GM18519 (cell line): Measurements from ENCODE around the gene IGF2R.
"Not testable (repeated sequence)": the region's sequence is repeated elsewhere in the genome, so short reads cannot be mapped to it uniquely, and the experiment has no call there.

Experiments
- ATAC-seq: cut with Tn5 transposase; IDR thresholded peaks from one replicate; pipeline ENCODE4 v1.9.1; 2021; ENCODE audit warnings: mild to moderate bottlenecking, moderate library complexity; ENCODE audit not compliant: unreplicated experiment, low FRiP score

The IGF2R gene

DNA sequence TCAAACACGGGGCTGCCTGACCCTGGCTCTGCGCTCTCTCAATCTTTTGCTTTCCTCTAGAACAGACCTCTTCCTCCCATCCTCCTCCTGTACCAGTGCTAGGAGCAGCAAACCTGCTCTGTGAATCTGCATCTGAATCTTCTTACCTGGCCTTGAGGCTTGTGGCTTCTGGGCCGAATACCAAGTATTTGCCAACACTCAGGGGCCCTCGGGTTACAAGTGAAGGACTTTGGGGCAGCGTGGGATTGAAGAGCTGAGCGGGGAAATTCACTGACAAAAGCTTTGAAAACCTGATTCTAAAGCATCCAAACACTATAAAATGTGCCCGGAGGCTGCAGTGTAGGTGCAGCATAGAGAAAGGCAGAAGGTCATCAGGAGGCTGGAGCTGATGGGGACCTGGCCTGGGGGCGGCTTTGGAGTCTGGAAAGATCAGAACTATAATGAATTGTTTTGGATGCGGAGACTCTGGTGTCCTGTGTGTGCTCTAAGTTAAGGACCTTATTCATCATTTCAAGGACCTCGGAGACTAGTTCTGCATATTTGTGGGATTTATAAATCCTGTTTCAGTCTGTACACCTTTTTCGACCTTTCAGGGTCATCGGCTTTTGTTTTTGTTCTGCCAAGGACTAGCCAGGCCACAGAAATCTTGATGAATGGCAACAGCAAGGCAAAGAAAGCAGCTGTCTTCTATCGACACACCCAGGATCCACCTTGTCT, 16.4 kb upstream of the IGF2R start:
- ATAC-seq = no peak

DNA sequence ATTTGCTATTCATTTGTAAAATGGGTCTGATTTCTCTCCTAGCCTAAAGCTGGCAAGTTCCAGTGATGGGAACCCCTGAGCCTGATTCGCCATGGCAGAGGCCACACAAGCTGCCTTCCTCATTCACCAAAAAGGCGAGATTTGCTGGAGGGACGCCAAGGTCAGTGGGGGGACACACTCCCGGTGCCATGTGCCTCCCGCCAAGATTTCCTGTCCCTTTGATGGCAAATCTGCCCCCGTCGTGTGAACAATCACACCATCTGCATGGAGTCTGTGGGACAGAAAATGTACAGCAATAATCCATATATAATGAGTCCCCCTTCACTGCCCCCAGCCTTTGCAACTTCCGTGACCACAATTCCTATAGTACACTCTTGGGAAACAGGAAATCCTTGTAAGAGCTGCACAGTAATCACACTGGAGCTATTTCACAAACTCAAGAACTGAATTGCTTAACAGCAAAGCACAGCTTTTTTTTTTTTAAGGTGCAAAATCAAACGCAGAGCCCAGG, 15.7 kb upstream of the IGF2R start:
- ATAC-seq = no peak

DNA sequence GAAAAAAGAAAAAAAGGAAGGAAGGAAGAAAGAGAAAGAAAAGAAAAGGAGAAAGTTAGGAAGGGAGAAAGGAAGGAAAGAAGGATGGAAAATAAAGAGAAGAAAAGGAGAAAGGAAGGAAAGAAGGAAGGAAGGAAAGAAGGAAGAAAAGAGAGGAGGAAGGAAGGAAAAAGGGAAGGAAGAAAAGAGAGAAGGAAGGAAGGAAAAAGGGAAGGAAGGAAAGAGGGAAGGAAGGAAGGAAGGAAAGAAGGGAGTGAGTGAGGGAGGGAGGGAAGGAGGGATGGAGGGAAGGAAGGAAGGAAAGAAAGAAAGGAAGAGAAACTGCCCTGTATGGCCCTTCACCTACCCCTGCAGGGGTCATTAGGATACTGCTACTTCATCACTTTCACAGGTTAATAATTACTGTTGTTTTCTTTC, 12.9 kb upstream of the IGF2R start:
- ATAC-seq = no peak

DNA sequence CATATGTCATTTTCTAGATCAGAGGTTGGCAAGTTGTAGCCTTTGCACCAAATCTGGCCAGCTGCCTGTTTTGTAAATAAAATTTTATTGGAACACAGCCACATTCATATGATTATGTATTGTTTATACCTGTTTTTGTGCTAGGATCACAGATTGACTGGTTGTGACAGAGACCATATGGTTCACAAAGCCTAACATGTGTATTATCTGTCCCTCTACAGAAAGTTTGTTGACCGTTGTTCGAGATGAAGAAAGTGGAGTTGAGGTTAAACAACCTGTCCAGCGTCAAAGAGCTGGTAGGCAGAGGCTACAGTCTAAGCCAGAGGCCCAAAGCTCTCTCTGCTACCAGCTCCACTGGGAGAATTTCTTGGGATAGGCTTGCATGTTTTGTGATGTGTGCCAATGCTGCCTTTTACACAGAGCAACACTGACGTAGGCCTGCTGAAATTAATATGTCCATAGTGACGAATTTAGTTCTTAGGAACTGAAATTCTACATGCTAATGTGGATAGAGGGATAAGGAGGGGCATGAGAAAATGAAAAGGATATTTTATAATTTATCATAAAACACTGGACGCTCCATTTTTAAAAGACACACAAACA, 11.7 kb upstream of the IGF2R start:
- no peak for ATAC-seq

DNA sequence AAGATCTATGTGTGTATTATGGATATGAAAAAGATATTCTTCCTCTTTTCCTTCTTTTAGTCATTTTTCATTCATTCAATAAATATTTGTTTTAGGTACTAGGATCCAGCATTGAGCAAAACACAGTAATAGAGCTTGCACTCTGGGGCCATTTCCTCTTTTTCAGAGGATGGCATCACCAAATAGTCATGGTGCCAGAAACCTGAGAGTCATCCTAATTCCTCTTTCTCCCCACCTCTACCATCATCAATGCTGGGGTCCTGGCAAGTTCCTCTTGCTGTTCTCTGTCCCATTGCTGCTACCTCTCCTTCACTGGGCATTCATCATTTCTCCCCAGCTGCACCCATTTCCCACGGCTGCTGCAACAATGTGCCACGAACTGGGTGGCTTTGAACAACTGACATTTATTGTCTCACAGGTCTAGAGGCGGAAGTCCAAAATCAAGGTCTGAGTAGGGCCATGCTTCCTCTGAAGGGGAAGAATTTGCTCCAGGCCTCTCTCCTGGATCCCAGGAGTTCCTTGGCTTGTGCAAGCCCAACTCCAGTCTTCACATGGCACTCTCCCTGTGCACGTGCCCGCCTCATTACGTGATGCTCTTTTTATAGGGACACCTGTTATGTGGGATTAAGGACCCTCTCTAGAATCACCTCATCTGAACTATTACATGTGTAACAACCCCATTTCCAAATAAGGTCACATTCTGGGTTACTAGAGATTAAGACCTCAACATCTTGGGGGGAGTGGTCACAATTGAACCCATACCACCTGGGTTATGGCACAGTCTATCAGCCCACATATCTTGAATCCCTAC, 9.5 kb upstream of the IGF2R start:
- ATAC-seq = no peak

DNA sequence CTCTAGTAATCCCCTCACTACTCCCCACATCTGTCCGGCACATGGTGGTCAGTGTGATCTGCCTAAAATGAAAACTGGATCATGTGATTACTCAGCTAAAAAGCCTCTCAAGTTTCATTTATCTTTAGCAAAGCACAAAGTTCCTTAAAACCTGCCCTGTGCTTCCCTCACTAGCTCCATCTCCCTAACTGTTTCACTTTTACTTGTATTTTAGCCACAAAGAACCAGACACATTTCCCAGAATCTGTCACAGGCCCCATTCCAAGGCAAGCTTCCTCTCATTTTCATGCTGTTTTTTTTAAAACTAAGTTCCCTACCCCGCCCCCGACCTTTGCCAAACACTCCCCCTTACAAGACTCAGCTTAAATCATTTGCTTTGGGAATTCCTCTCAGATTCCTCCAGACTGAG, 8.9 kb upstream of the IGF2R start:
- no peak for ATAC-seq

DNA sequence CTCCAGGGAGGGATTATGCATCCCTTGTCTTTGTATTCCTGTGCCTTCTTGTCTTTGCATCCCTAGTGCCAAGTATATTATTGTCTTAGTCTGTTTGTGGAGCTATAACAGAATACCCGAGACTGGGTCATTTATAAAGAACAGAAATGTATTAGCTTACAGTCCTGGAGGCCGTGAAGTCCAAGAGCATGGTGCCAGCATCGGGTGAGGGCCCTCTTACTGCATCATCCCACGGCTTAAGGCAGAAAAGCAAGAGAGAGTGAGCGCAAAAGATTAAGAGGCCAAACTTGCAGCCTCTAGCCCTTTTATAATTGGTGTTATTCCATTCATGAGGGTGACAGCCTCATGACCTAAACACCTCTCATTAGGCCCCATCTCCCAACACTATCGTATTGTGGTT, 8.4 kb upstream of the IGF2R start:
- ATAC-seq = no peak

DNA sequence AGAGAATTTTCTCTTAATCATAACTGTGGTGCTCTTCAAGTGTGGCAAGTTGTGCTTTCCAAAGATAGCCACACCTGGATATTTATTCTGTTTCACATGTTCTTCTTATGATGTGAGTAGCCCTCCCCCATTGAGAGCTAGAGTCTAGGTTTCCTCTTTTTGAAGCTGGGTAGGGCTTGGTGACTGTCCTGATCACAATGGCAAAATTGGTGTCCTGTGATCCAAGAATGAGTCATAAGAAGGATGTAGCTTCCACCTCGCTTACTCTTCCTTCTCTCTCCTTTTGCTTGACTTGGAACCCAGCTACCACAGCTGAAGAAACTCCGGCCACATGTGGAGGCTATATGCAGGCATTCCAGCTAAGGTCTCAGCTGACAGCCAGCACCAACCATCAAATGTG, 7.4 kb upstream of the IGF2R start:
- ATAC-seq = no peak

DNA sequence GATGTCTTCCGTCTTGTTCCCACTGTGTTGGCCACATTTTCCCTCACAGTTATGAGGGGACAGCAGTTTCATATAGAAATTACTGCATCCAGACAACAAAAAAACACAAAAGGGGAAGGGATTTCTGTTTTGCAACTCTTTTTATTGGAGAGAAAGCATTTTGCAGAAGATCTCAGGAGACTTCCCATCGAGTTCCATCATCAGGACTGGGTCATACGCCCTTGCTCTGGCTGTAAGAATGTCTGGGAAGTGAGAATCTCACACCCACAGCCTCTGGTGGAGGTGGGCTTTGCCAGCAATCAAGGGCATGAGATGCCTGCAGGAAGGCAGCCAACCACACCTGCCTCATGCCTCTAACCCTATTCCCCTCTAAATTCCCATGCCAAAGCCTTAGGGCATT, 5.8 kb upstream of the IGF2R start:
- ATAC-seq = no peak

DNA sequence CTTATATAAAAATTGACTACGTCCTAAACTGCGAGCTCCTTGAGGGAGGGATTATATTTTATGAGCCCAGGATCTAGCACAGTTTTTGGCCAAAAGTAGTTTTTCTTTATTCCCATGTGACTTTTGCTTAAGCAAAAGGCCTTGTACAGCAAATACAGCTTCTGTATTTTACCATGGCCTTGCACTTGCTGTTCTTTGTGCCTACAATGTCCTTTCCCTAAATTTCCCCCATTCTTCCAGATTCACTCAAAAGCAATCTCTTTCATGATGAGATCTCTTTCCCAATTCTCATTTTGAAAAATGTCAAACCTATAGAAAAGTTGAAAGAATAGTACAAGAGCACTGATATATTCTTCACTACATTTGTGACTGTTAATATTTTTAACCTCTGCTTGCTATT, 4.8 kb upstream of the IGF2R start:
- ATAC-seq = no peak

DNA sequence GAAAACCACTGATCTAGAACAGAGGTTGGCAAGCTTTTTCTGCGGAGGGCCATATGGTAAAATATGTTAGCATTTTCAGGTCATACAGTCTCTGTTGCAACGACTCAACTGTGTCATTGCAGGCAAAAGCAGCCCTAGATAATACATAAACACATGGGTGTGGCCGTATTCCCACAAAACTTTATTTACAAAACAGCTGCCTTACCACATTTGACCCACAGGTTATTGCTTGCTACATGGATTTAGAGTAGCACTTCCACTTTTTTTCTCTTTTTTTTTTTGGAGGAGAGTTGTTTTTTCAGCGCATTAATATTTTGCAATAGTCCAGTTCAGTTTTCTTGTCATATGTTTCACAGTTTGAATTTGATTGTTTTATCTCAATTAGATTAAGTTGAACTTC, 2.5 kb upstream of the IGF2R start:
- ATAC-seq = no peak

DNA sequence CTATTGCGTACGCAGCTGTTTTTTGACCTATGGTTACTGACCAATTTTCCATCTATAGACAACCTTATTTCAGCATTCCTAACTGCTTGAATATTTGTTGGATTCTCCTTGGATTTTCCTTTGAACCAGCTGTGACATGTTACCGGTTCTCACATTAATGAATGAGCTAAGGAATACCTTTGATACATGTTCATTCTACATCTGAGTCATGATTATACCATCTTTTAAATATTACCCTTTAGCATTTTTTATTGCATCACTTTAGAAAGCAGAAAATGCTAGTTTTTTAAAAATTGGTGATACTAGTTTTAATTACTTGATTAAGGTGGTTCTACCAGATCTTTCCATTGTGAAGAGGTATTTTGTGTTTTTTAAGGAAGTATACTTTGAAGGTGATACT, 1.9 kb upstream of the IGF2R start:
- ATAC-seq = no peak

DNA sequence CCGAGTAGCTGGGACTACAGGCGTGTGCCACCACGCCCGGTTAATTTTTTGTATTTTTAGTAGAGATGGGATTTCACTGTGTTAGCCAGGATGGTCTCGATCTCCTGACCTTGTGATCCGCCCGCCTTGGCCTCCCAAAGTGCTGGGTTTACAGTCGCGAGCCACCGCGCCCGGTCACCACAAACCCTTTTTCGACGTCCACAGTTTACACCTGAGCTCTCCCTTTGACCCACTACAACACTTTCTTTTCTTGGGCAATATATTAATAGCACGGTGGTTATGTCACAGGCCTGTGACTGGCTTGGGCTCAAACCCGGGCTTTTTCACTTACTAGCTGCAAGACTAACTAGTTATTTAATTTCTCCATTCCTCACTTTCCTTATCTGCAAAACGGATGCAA, 1.3 kb upstream of the IGF2R start:
- ATAC-seq = not testable (repeated sequence)

DNA sequence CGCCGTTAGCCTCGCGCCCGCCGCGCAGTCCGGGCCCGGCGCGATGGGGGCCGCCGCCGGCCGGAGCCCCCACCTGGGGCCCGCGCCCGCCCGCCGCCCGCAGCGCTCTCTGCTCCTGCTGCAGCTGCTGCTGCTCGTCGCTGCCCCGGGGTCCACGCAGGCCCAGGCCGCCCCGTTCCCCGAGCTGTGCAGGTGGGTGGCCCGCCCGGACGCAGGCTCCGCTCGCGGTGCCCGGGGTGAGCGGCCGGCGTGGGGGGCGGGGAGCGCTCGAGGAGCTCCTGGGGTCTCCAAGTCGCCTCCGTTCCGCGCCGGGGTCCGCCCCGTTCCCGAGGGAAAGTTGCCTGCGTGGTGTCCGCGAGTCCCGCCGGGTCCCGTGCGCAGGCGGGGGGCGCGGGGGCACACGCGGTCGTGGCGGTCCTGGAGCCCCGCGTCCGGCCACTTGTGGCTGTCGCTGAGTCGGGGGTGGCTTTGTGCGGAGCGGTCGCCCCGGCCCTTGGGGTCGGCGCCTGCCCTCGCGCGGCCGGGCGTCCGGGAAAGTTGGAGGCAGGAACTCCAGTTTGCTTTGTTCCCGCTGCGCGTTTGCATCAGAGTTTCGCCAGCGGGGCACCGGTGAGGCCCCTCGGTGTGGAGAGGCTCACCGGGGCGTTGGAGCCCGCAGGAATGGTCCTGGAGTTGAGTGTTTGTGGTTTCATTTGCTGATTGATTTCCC, 476 bp downstream of the IGF2R start:
- ATAC-seq = peak; percentile 17

DNA sequence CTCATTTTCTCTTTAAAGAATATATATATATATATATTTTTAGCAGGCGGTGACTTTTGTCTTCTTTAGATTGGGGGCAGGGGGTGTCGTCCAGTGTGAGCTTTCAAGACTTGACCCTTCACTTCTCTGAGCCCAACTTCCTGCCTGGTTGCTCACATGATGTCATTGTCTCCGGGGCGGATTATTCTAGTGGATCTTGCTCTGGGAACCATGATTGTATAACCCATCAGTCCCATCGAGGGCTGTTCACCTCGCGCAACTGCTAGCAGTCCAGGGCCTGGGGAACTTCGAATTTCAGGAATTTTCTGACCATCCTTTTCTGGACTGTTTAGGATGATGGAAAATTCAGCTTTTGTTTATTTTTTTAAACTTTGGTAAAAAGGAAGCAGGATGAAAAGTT, 1.0 kb downstream of the IGF2R start:
- no peak for ATAC-seq

DNA sequence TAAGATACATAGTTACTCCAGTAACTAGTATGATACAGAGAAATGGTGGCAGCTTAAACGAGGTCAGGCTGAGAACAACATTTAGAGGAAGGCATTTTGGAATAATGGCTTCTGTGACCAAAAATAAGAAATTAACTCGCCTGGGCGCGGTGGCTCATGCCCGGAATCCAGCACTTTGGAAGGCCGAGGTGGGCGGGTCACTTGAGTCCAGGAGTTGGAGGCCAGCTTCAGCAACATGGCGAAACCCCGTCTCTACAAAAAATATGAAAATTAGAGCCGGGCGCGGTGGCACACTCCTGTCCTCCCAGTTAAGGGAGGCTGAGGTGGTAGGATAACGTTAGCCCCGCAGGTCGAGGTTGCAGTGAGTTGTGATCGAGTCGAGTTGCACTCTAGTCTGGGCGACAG, 1.8 kb downstream of the IGF2R start:
- no peak for ATAC-seq

DNA sequence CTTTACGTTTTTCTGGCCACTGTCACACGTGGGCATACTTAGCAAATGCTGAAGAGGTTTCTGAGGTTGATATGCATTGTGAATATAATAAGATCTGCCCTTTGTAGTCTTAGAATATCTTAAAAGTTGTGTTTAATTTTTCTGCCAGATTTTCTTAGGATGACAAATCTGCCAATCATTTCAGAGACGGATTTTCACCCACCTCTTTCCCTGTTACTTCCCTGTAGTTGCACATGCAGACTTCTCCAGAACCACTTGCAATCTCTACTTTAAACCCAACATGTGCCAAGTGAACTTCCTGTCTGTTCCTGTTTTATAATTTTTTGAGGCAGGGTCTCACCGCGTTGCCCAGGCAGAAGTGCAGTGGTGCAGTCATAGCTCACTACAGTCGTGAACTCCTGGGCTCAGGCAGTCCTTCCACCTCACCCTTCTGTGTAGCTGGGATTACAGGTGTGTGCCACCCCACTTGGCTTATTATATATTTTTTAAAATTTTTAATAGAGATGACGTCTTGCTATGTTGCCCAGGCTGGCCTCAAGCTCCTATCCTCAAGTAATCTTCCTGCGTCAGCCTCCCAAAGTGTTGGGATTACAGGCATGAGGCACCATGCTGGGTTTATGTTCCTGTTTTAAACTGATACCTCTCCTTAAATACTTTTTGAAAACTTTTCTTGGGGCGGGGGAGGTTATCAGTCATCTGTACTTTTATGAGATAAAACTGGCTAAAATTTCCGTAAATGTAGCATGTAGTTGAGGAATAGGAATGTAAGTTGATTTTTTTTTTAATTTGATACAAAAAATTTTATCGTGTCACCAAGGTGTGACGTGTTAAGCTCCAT, 2.7 kb downstream of the IGF2R start:
- ATAC-seq = no peak

DNA sequence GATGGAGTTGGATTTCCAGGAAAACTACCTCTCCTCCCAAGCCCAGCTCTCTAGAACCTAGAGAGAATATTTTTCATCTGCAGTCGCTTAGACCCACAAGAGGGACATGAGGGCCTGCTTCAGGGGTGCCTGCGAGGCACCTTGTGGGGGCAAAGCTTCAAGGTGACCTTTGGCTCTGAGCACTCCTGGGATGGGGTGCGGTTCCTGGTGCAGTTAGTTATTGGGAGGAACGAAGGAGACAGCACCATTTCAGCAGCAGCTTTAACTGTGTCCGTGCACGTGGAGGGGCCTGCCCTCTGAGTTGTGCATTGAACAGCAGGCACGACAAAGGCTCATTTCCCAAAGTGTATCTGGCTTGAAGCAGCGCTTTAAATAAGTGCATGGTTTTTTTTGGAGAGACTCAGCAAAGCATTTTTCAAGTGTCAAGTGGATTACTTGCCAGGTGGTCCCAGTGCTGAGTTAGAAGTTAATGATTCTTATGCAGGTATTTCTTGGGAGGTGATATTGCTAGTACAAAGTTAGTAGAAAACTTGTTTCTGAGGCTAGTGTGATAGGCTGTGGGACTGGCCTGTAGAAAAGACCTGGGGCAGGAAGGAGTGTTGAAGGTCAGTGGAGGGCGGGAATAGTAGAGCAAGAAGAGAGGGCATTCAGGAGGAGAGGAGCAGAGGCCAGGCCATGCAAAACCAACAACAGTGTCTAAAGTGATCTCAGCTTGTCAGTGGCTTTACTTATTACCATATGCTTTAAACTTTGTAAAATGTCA, 3.8 kb downstream of the IGF2R start:
- no peak for ATAC-seq

DNA sequence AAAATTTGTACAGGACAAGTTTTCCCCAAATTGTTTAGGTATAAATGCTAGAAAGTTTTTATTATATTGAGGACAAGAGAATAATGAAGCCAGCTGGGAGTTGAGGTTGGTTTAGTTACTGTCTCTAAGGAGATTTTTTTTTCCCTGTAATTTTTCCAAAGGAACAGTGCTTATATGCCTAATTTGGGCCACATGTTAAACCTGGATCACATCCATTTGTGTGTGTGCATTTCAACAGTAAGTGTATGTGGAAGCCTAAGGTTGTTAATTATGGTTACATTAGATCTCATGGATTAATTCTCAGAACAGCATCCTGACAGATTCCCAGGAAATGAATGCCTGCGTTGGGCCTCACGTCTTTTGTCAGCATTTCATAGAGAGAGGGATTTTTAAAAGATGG, 4.5 kb downstream of the IGF2R start:
- no peak for ATAC-seq
